H9 (cell line): ENCODE measurements around the gene DNAJC15. TPM values are rescaled to one million over a fixed set of nuclear protein-coding genes. Genes with fewer than 3 reads are reported as not detected.

Experiments
- DNase-seq: peaks from one replicate; pipeline ENCODE4 v3.0.0-alpha.2; 2017
- H2AFZ ChIP-seq: one replicate; pipeline ENCODE4 v1.6.1; 2013; ENCODE audit warnings: mild to moderate bottlenecking, low read length, control low read depth, moderate library complexity
- H2AK5ac ChIP-seq: 2 replicates; pipeline ENCODE4 v1.6.1; 2013; ENCODE audit warnings: low read length, control low read depth, mixed read lengths; ENCODE audit not compliant: insufficient read length
- H2BK120ac ChIP-seq: one replicate; pipeline ENCODE4 v1.6.1; 2013; ENCODE audit warnings: low read depth, mild to moderate bottlenecking, low read length, control low read depth, inconsistent platforms; ENCODE audit not compliant: poor library complexity, severe bottlenecking
- H2BK12ac ChIP-seq: 2 replicates; pipeline ENCODE4 v1.6.1; 2013; ENCODE audit warnings: low read length, control low read depth, mixed read lengths, low read depth; ENCODE audit not compliant: insufficient read length
- H2BK15ac ChIP-seq: 2 replicates; pipeline ENCODE4 v1.6.1; 2013; ENCODE audit warnings: low read depth, low read length, control low read depth
- H2BK20ac ChIP-seq: one replicate; pipeline ENCODE4 v1.6.1; 2013; ENCODE audit warnings: low read depth, mild to moderate bottlenecking, low read length, control low read depth, inconsistent platforms; ENCODE audit not compliant: poor library complexity, severe bottlenecking
- H2BK5ac ChIP-seq: 2 replicates; pipeline ENCODE4 v1.6.1; 2013; ENCODE audit warnings: low read length, control low read depth, mixed read lengths; ENCODE audit not compliant: insufficient read length
- H3K14ac ChIP-seq: 2 replicates; pipeline ENCODE4 v1.6.1; 2013; ENCODE audit warnings: low read length, control low read depth; ENCODE audit not compliant: insufficient read depth
- H3K18ac ChIP-seq: 2 replicates; pipeline ENCODE4 v1.6.1; 2013; ENCODE audit warnings: low read depth, mild to moderate bottlenecking, mixed read lengths, low read length, control low read depth; ENCODE audit not compliant: insufficient read length
- H3K23ac ChIP-seq: 2 replicates; pipeline ENCODE4 v1.6.1; 2013; ENCODE audit warnings: low read length, control low read depth, mixed read lengths, low read depth; ENCODE audit not compliant: insufficient read length
- H3K23me2 ChIP-seq: 2 replicates; pipeline ENCODE4 v1.6.1; 2013; ENCODE audit warnings: low read depth, mild to moderate bottlenecking, mixed read lengths, low read length, control low read depth; ENCODE audit not compliant: insufficient read length, poor library complexity, severe bottlenecking
- H3K27ac ChIP-seq: 2 replicates; pipeline ENCODE4 v1.5.1; 2013; ENCODE audit warnings: low read length, control low read depth, mixed read lengths, low read depth; ENCODE audit not compliant: insufficient read length
- H3K27me3 ChIP-seq: 2 replicates; pipeline ENCODE4 v1.6.1; 2013; ENCODE audit warnings: low read length, control low read depth, inconsistent platforms; ENCODE audit not compliant: insufficient read depth
- H3K4ac ChIP-seq: 2 replicates; pipeline ENCODE4 v1.6.1; 2013; ENCODE audit warnings: low read depth, mild to moderate bottlenecking, control low read depth, inconsistent platforms, low read length, moderate library complexity
- H3K4me1 ChIP-seq: 2 replicates; pipeline ENCODE4 v1.6.1; 2013; ENCODE audit warnings: low read length, control low read depth, inconsistent platforms; ENCODE audit not compliant: insufficient read depth
- H3K4me2 ChIP-seq: 2 replicates; pipeline ENCODE4 v1.6.1; 2013; ENCODE audit warnings: low read length, control low read depth, mixed read lengths; ENCODE audit not compliant: insufficient read length, insufficient read depth
- H3K56ac ChIP-seq: 2 replicates; pipeline ENCODE4 v1.6.1; 2013; ENCODE audit warnings: low read depth, mild to moderate bottlenecking, mixed read lengths, low read length, control low read depth; ENCODE audit not compliant: insufficient read length
- H3K79me1 ChIP-seq: 2 replicates; pipeline ENCODE4 v1.6.1; 2013; ENCODE audit warnings: low read depth, mild to moderate bottlenecking, moderate library complexity, low read length, control low read depth, inconsistent platforms; ENCODE audit not compliant: insufficient read depth, poor library complexity, severe bottlenecking
- H3K79me2 ChIP-seq: 2 replicates; pipeline ENCODE4 v1.6.1; 2013; ENCODE audit warnings: low read length, control low read depth, inconsistent platforms; ENCODE audit not compliant: insufficient read depth
- H3K9ac ChIP-seq: 2 replicates; pipeline ENCODE4 v1.6.1; 2013; ENCODE audit warnings: low read length, control low read depth, mixed read lengths; ENCODE audit not compliant: insufficient read length; ENCODE audit errors: extremely low read depth
- H3K9me3 ChIP-seq: one replicate; pipeline ENCODE4 v1.6.1; 2013; ENCODE audit warnings: low read depth, low read length, inconsistent platforms; ENCODE audit not compliant: control insufficient read depth
- H3T11ph ChIP-seq: one replicate; pipeline ENCODE4 v1.6.1; 2013; ENCODE audit warnings: mild to moderate bottlenecking, low read length, control low read depth, inconsistent platforms
- H4K20me1 ChIP-seq: one replicate; pipeline ENCODE4 v1.6.1; 2013; ENCODE audit not compliant: control insufficient read depth, insufficient read length, insufficient read depth
- H4K5ac ChIP-seq: 2 replicates; pipeline ENCODE4 v1.6.1; 2013; ENCODE audit warnings: low read depth, mild to moderate bottlenecking, mixed read lengths, low read length, control low read depth; ENCODE audit not compliant: insufficient read length
- H4K8ac ChIP-seq: replicated peaks from 2 replicates; pipeline ENCODE4 v1.6.1; 2013; ENCODE audit warnings: low read length, control low read depth, mixed read lengths, low read depth; ENCODE audit not compliant: insufficient read length
- H4K91ac ChIP-seq: 2 replicates; pipeline ENCODE4 v1.6.1; 2013; ENCODE audit warnings: low read depth, mild to moderate bottlenecking, moderate library complexity, mixed read lengths, low read length, control low read depth; ENCODE audit not compliant: insufficient read length
- H3K27ac Mint-ChIP-seq, 3 experiments: 2 replicates in 2 of 3; 3 replicates in 1 of 3; pipeline ENCODE4 v1.8.0; 2020 to 2021; ENCODE audit warnings: mixed read lengths in 3 of 3, mild to moderate bottlenecking in 1 of 3, moderate library complexity in 1 of 3
- H3K27me3 Mint-ChIP-seq: 2 replicates; pipeline ENCODE4 v1.8.0; 2021; ENCODE audit warnings: low read depth, mild to moderate bottlenecking, moderate library complexity, mixed read lengths
- H3K36me3 Mint-ChIP-seq, 3 experiments: 2 replicates in 2 of 3; 3 replicates in 1 of 3; pipeline ENCODE4 v1.8.0; 2020 to 2021; ENCODE audit warnings: low read depth in 3 of 3, mixed read lengths in 3 of 3; ENCODE audit not compliant: insufficient read depth in 1 of 3
- H3K4me1 Mint-ChIP-seq, 2 experiments: 2 replicates each; pipeline ENCODE4 v1.8.0; 2020; ENCODE audit warnings: mixed read lengths in 2 of 2
- H3K4me3 Mint-ChIP-seq, 2 experiments: 2 replicates in 1 of 2; 3 replicates in 1 of 2; pipeline ENCODE4 v1.8.0; 2020 to 2021; ENCODE audit warnings: mild to moderate bottlenecking in 2 of 2, mixed read lengths in 2 of 2, moderate library complexity in 1 of 2
- H3K9me3 Mint-ChIP-seq, 2 experiments: 2 replicates in 1 of 2; 3 replicates in 1 of 2; pipeline ENCODE4 v1.8.0; 2020; ENCODE audit warnings: mild to moderate bottlenecking in 2 of 2, mixed read lengths in 2 of 2, moderate library complexity in 1 of 2
- CTCF ChIP-seq: fragments of 200-600 bp; sonication (generic); conservative IDR thresholded peaks from 3 replicates; pipeline ENCODE4 v1.8.0; 2021; ENCODE audit warnings: antibody characterized with exemption, mild to moderate bottlenecking
- WGBS: extraction: QIAGEN DNeasy Blood & Tissue Kit; methylation state at CpG from one replicate; pipeline ENCODE4 v1.1.7; 2013; ENCODE audit warnings: missing lambda C conversion rate, low lambda C conversion rate, mixed read lengths; ENCODE audit not compliant: insufficient read length; ENCODE audit errors: extremely low coverage; 5-methylcytosine and 5-hydroxymethylcytosine counted together
- total RNA-seq: library from RNA; stranded (reverse); gene quantifications from 2 replicates; pipeline ENCODE4 v1.2.1, GENCODE V29; 2021

The DNAJC15 gene
- total RNA-seq, 1 experiment from 2014 or later = 13.4 TPM

- Histone ChIP-seq H3K9me3 (no peaks in the 10 kb centered on the region), H2BK5ac (no peak overlapping the region), H3K4me2 (no peak overlapping the region), H4K8ac (no peak overlapping the region), H3K18ac (no peak overlapping the region), H2BK120ac (no peak overlapping the region), H3K4ac (no peak overlapping the region), H2BK15ac (no peak overlapping the region), H3K9ac (no peak overlapping the region), H2BK12ac (no peak overlapping the region), H2AFZ (no peak overlapping the region), H4K91ac (no peak overlapping the region), H3K27me3 (no peaks in the 10 kb centered on the region), H3K23me2 (no peaks in the 10 kb centered on the region), H3K14ac (no peak overlapping the region), H3T11ph (no peak overlapping the region), H3K56ac (no peak overlapping the region), H3K79me2 (no peaks in the 10 kb centered on the region), H3K79me1 (no peaks in the 10 kb centered on the region), H3K4me1 (no peaks in the 10 kb centered on the region), H4K20me1 (no peaks in the 10 kb centered on the region), H2BK20ac (no peak overlapping the region), H3K23ac (no peak overlapping the region), H3K27ac (no peak overlapping the region), H2AK5ac (no peak overlapping the region), H4K5ac (no peak overlapping the region)
- DNase-seq = no peak
- peaks cover 1 to 12% (median 6%) of the 10 kb centered on the region in 3 experiments; a peak in 5 of 7 replicates for H3K36me3 Mint-ChIP-seq
- no peak for TF ChIP-seq CTCF
- H3K4me1 Mint-ChIP-seq = no peaks in the 10 kb centered on the region
- H3K9me3 Mint-ChIP-seq = no peaks in the 10 kb centered on the region
- H3K4me3 Mint-ChIP-seq = no peak overlapping the region
- WGBS = no CpG with 5 or more reads among the region's 1 CpG
- H3K27me3 Mint-ChIP-seq = no peaks in the 10 kb centered on the region
- no peak overlapping the region for H3K27ac Mint-ChIP-seq
Observed at GRCh38 chr13:43094901-43095300, 71.5 kb downstream of the DNAJC15 start.
